ENCODE measurements around the gene COL1A1. TPM values are rescaled to one million over a fixed set of nuclear protein-coding genes. Genes with fewer than 3 reads are reported as not detected.
A peak's percentile ranks its signal among the peaks of the same experiment; 100 is the strongest.

Gene COL1A1
- total RNA-seq (2014; rRNA removed; shearing (Covaris generic)) (6,472 and 7,860 TPM in 2 replicates), polyA plus RNA-seq (2016; fragmentation: Nextera tagmentation; extraction: Ambion mirVana) (15,283 and 15,653 TPM in 2 replicates)

DNA sequence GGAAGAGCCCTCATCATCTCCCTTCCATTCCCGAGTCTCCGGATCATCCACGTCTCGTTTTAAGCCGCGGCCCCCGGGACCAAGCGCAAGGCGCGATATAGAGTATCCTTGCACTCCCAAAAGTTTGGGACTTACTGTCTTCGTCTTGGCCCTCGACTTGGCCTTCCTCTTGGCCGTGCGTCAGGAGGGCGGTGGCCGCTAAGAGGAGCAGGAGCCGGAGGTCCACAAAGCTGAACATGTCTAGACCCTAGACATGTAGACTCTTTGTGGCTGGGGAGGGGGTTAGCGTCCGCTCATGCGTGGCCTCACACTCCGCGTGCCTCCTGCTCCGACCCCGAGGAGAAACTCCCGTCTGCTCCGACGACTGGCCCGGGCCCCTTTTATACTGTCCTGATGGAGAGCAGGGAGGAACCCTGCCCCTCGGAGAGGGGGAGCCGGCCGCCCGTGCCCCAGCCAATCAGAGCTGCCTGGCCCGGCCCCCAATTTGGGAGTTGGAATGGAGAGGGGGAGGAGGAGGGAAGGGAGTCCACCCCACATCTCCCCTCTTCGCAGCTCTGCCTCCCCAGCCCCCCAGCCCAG, at the start of gene COL1A1:
COL1A1 (minus strand) TSS at position 356 of the 579 bp plus-strand sequence; CDS start at position 238, 118 bp downstream.
- no peaks in the 10 kb centered on the region for H3K9me3 ChIP-seq (ENCODE audit: low read depth)
- peaks cover 61% of the 10 kb centered on the region for H3K4me1 ChIP-seq (ENCODE audit: insufficient read depth)
- H3K79me2 ChIP-seq (ENCODE audit: insufficient read depth) = peaks cover 85% of the 10 kb centered on the region
- TF ChIP-seq EZH2phosphoT487 (IDR thresholded peaks at IDR 0.05; ENCODE audit: insufficient read depth, low read depth) = peak; percentile 21; the same call in 1 of the 2 replicates
- TF ChIP-seq EZH2 (IDR thresholded peaks at IDR 0.05; ENCODE audit: insufficient read depth, poor library complexity, severe bottlenecking) = no peak
- in situ Hi-C loops (cut with MboI) = no loop called here
- H3K27ac ChIP-seq = peak within 1 kb of the TSS; percentile 100
- DNase-seq = peak; percentile 94
- no peaks in the 10 kb centered on the region for H3K9me2 ChIP-seq (ENCODE audit: insufficient read depth)
- H3K9ac ChIP-seq = peak within 1 kb of the TSS; percentile 100
- H3F3A ChIP-seq (ENCODE audit: insufficient read depth) = peaks cover 68% of the 10 kb centered on the region
- H2AFZ ChIP-seq = no peak within 1 kb of the TSS
- H3K4me2 ChIP-seq (ENCODE audit: unreplicated experiment) = peak within 1 kb of the TSS; percentile 94
- peak within 1 kb of the TSS; percentile 99 for H3K4me3 ChIP-seq
- H3K27me3 ChIP-seq (replicated peaks; ENCODE audit: insufficient read depth) = no peaks in the 10 kb centered on the region
- no peaks in the 10 kb centered on the region for H4K20me1 ChIP-seq (ENCODE audit: insufficient read depth)
- H3K36me3 ChIP-seq (ENCODE audit: low read depth) = peaks cover 41% of the 10 kb centered on the region
- 1% methylated on average over 32 to 34 of the region's 34 CpGs for WGBS, 2 experiments (ENCODE audit: low coverage in 1 of 2, low lambda C conversion rate in 2 of 2, missing lambda C conversion rate in 2 of 2)

DNA sequence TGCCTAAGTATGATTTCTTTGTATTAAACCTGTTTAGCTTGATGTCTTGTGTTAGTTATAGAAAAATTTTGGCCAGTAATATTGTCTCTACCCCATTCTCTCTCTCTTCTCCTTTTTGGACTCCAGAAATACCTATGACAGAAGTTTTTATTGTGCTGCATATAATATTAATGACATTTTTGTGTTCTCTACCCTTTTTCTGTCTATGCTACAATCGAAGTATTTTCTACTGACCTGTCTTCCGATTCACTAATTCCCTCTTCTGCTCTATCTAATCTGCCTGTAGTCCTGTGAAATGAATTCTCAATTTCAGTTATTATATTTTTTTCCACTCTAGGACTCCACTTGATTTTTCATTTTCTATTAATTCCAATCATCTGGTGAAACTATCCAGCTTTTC, 46.8 kb upstream of the COL1A1 start:
- H3K36me3 ChIP-seq (ENCODE audit: low read depth) = no peaks in the 10 kb centered on the region
- no peak overlapping the region for H3K27ac ChIP-seq
- peaks cover 3% of the 10 kb centered on the region; the same call in 1 of the 2 replicates for H3F3A ChIP-seq (ENCODE audit: insufficient read depth)
- in situ Hi-C loops (cut with MboI) = no loop called here
- no peaks in the 10 kb centered on the region for H3K27me3 ChIP-seq (replicated peaks; ENCODE audit: insufficient read depth)
- DNase-seq = no peak
- 92 to 97% methylated on average over 2 of the region's 2 CpGs for WGBS, 2 experiments (ENCODE audit: low coverage in 1 of 2, low lambda C conversion rate in 2 of 2, missing lambda C conversion rate in 2 of 2)
- H3K4me3 ChIP-seq = no peak overlapping the region
- H3K9me3 ChIP-seq (ENCODE audit: low read depth) = no peaks in the 10 kb centered on the region
- H4K20me1 ChIP-seq (ENCODE audit: insufficient read depth) = no peaks in the 10 kb centered on the region
- no peak overlapping the region for H3K9ac ChIP-seq
- no peaks in the 10 kb centered on the region for H3K79me2 ChIP-seq (ENCODE audit: insufficient read depth)
- no peak overlapping the region for H3K4me2 ChIP-seq (ENCODE audit: unreplicated experiment)
- TF ChIP-seq EZH2phosphoT487 (IDR thresholded peaks at IDR 0.05; ENCODE audit: insufficient read depth, low read depth) (no peak), EZH2 (IDR thresholded peaks at IDR 0.05; ENCODE audit: insufficient read depth, poor library complexity, severe bottlenecking) (no peak)
- H3K4me1 ChIP-seq (ENCODE audit: insufficient read depth) = no peaks in the 10 kb centered on the region
- no peaks in the 10 kb centered on the region for H3K9me2 ChIP-seq (ENCODE audit: insufficient read depth)
- H2AFZ ChIP-seq = no peak overlapping the region

DNA sequence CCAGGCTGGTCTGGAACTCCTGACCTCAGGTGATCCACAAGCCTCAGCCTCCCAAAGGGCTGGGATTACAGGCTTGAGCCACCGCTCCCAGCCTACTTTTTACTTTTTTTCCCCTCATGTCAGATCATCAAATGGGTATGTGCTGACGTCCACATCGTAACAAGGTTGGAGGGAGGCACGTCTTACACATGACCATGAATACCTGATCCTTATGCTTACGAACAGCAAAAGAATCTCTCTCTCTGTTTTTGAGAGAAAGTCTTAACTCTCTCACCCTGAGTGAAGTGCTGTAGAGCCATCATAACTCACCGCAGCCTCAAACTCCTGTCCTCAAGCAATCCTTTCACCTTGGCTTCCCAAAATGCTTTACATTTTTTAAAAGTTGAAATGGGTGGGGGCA, 43.3 kb upstream of the COL1A1 start:
- Histone ChIP-seq H3F3A (ENCODE audit: insufficient read depth) (no peaks in the 10 kb centered on the region), H3K4me2 (ENCODE audit: unreplicated experiment) (no peak overlapping the region), H3K27ac (no peak overlapping the region), H3K36me3 (ENCODE audit: low read depth) (no peaks in the 10 kb centered on the region), H3K9me2 (ENCODE audit: insufficient read depth) (no peaks in the 10 kb centered on the region), H3K27me3 (replicated peaks; ENCODE audit: insufficient read depth) (no peaks in the 10 kb centered on the region), H3K4me1 (ENCODE audit: insufficient read depth) (peaks cover 6% of the 10 kb centered on the region), H3K9me3 (ENCODE audit: low read depth) (no peaks in the 10 kb centered on the region), H4K20me1 (ENCODE audit: insufficient read depth) (no peaks in the 10 kb centered on the region), H3K9ac (no peak overlapping the region), H2AFZ (no peak overlapping the region), H3K4me3 (no peak overlapping the region), H3K79me2 (ENCODE audit: insufficient read depth) (no peaks in the 10 kb centered on the region)
- in situ Hi-C loops (cut with MboI) = no loop called here
- DNase-seq = no peak
- WGBS, 2 experiments (ENCODE audit: low coverage in 1 of 2, low lambda C conversion rate in 2 of 2, missing lambda C conversion rate in 2 of 2) = 87 to 89% methylated on average over 6 of the region's 6 CpGs
- TF ChIP-seq EZH2 (IDR thresholded peaks at IDR 0.05; ENCODE audit: insufficient read depth, poor library complexity, severe bottlenecking) (no peak), EZH2phosphoT487 (IDR thresholded peaks at IDR 0.05; ENCODE audit: insufficient read depth, low read depth) (no peak)

DNA sequence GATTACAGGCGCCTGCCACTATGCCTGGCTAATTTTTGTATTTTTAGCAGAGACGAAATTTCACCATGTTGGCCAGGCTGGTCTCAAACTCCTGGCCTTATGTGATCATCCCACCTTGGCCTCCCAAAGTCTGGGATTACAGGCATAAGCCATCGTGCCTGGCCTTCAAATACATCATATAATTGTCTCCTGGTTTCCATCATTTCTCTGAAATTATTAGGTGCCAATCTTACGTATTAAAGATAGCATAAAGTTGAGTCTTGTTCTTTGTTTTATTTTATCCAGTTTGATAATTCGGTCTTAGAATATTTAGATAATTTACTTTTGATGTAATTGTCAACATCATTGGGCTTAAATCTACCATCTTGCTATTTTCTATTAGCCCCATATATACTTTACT, 40.0 kb upstream of the COL1A1 start:
- no peak for DNase-seq
- no peaks in the 10 kb centered on the region for H3F3A ChIP-seq (ENCODE audit: insufficient read depth)
- in situ Hi-C loops (cut with MboI) = no loop called here
- H3K27me3 ChIP-seq (replicated peaks; ENCODE audit: insufficient read depth) = no peaks in the 10 kb centered on the region
- TF ChIP-seq EZH2phosphoT487 (IDR thresholded peaks at IDR 0.05; ENCODE audit: insufficient read depth, low read depth) (no peak), EZH2 (IDR thresholded peaks at IDR 0.05; ENCODE audit: insufficient read depth, poor library complexity, severe bottlenecking) (no peak)
- no peaks in the 10 kb centered on the region for H3K9me3 ChIP-seq (ENCODE audit: low read depth)
- no peak overlapping the region for H3K9ac ChIP-seq
- no peak overlapping the region for H3K27ac ChIP-seq
- peaks cover 6% of the 10 kb centered on the region for H3K4me1 ChIP-seq (ENCODE audit: insufficient read depth)
- no peak overlapping the region for H3K4me3 ChIP-seq
- H3K79me2 ChIP-seq (ENCODE audit: insufficient read depth) = no peaks in the 10 kb centered on the region
- H3K4me2 ChIP-seq (ENCODE audit: unreplicated experiment) = no peak overlapping the region
- 74 to 75% methylated on average over 5 of the region's 5 CpGs for WGBS, 2 experiments (ENCODE audit: low coverage in 1 of 2, low lambda C conversion rate in 2 of 2, missing lambda C conversion rate in 2 of 2)
- H4K20me1 ChIP-seq (ENCODE audit: insufficient read depth) = no peaks in the 10 kb centered on the region
- no peaks in the 10 kb centered on the region for H3K36me3 ChIP-seq (ENCODE audit: low read depth)
- H2AFZ ChIP-seq = no peak overlapping the region
- no peaks in the 10 kb centered on the region for H3K9me2 ChIP-seq (ENCODE audit: insufficient read depth)
